T-cell (primary cell): Measurements from ENCODE around the gene CAPN2. TPM values are rescaled to one million over a fixed set of nuclear protein-coding genes. Genes with fewer than 3 reads are reported as not detected.

ENCODE experiments used
- ATAC-seq, 4 experiments: fragments of 200-7000 bp in 3 of 4; fragments of 150-1000 bp in 1 of 4; cut with Tn5 transposase; replicated peaks in 1 of 4; 1 replicate in 3 of 4; 2 replicates in 1 of 4; pipeline ENCODE4 v1.10.0; 2021; ENCODE audit warnings: moderate library complexity in 3 of 4, mild to moderate bottlenecking in 2 of 4, moderate number of reproducible peaks in 1 of 4
- CTCF ChIA-PET, 2 donors: fragments of 300-600 bp; sonication (Branson Sonifier 250); formaldehyde crosslinking; loops; one replicate each; lab custom pipeline; 2022; ENCODE audit warnings: antibody characterized with exemption in 2 of 2; lab: Charles Lee
- POLR2A ChIA-PET, 2 donors: fragments of 300-600 bp; sonication (Branson Sonifier 250); formaldehyde crosslinking; loops; one replicate each; lab custom pipeline; 2022; ENCODE audit warnings: antibody characterized with exemption in 2 of 2; lab: Charles Lee
- DNase-seq, 35 experiments: peaks; one replicate each; pipeline versions ENCODE4 v3.0.0 to v3.0.0-alpha.2; 2013 to 2023
- H3K27ac ChIP-seq: one replicate; pipeline ENCODE4 v1.5.1; 2013; ENCODE audit warnings: low read length
- H3K27me3 ChIP-seq, 2 experiments: replicated peaks in 1 of 2; 1 replicate in 1 of 2; 2 replicates in 1 of 2; pipeline versions ENCODE4 v1.6.1 to v1.7.0; 2013; ENCODE audit warnings: low read length in 1 of 2, mixed read lengths in 1 of 2; ENCODE audit not compliant: control insufficient read depth in 2 of 2, insufficient read depth in 2 of 2; ENCODE audit errors: extremely low read depth in 1 of 2
- H3K36me3 ChIP-seq, 2 donors: 1 replicate in 1 of 2; 2 replicates in 1 of 2; pipeline versions ENCODE4 v1.6.1 to v1.7.0; 2013; ENCODE audit warnings: low read length in 1 of 2; ENCODE audit not compliant: control insufficient read depth in 2 of 2, insufficient read depth in 1 of 2; ENCODE audit errors: extremely low read depth in 1 of 2
- H3K4me1 ChIP-seq, 2 experiments: 1 replicate in 1 of 2; 2 replicates in 1 of 2; pipeline versions ENCODE4 v1.6.1 to v1.7.0; 2013; ENCODE audit warnings: low read length in 2 of 2, mixed read lengths in 1 of 2; ENCODE audit not compliant: insufficient read depth in 2 of 2, control insufficient read depth in 1 of 2; ENCODE audit errors: extremely low read depth in 1 of 2
- H3K4me3 ChIP-seq, 2 donors: 1 replicate in 1 of 2; 2 replicates in 1 of 2; pipeline versions ENCODE4 v1.5.1 to v1.7.0; 2013; ENCODE audit warnings: mild to moderate bottlenecking in 2 of 2, low read length in 1 of 2, moderate library complexity in 1 of 2; ENCODE audit not compliant: control insufficient read depth in 1 of 2; ENCODE audit errors: extremely low read depth in 1 of 2
- H3K9me3 ChIP-seq: 2 replicates; pipeline ENCODE4 v1.7.0; 2013
- H3K27ac Mint-ChIP-seq, 2 donors: one replicate each; pipeline ENCODE4 v1.8.0; 2020 to 2021; ENCODE audit warnings: mild to moderate bottlenecking in 2 of 2, mixed read lengths in 2 of 2
- H3K27me3 Mint-ChIP-seq, 2 donors: one replicate each; pipeline ENCODE4 v1.8.0; 2021 to 2022; ENCODE audit warnings: mixed read lengths in 2 of 2
- H3K36me3 Mint-ChIP-seq: one replicate; pipeline ENCODE4 v1.8.0; 2021; ENCODE audit warnings: mixed read lengths
- H3K4me1 Mint-ChIP-seq, 3 donors: one replicate each; pipeline ENCODE4 v1.8.0; 2020 to 2022; ENCODE audit warnings: mixed read lengths in 3 of 3, mild to moderate bottlenecking in 1 of 3
- H3K4me3 Mint-ChIP-seq, 3 donors: one replicate each; pipeline ENCODE4 v1.8.0; 2020 to 2022; ENCODE audit warnings: mild to moderate bottlenecking in 3 of 3, mixed read lengths in 3 of 3, moderate library complexity in 3 of 3
- H3K9me3 Mint-ChIP-seq, 3 donors: one replicate each; pipeline ENCODE4 v1.8.0; 2020 to 2022; ENCODE audit warnings: mixed read lengths in 3 of 3
- WGBS: methylation state at CpG from one replicate; pipeline ENCODE4 v1.1.5; 2013; ENCODE audit warnings: missing lambda C conversion rate; ENCODE audit not compliant: insufficient coverage; 5-methylcytosine and 5-hydroxymethylcytosine counted together
- total RNA-seq, 35 experiments: library from RNA in 6 of 35; stranded (reverse) in 6 of 35; fragments of 120-200 nt in 1 of 35; gene quantifications; one replicate each; pipeline versions ENCODE4 v1.2.1 to v1.2.4 and lab custom pipeline; 2013 to 2026

CAPN2 gene
- total RNA-seq, 5 donors from 2014 or later (not counting 1 experiment from before 2014, with no cell fraction given) = 146 to 206 (median 169) TPM

- Mint-ChIP-seq H3K9me3 (no peaks in the 10 kb centered on the region), H3K4me1 (peaks cover 23 to 36% (median 27%) of the 10 kb centered on the region in 3 donors), H3K36me3 (no peaks in the 10 kb centered on the region), H3K4me3 (no peak overlapping the region), H3K27me3 (no peaks in the 10 kb centered on the region), H3K27ac (no peak overlapping the region)
- Histone ChIP-seq H3K9me3 (no peaks in the 10 kb centered on the region), H3K27ac (no peak overlapping the region), H3K4me1 (peaks cover 0 to 14% of the 10 kb centered on the region in 2 experiments), H3K4me3 (no peak overlapping the region), H3K36me3 (no peaks in the 10 kb centered on the region), H3K27me3 (peaks cover 0 to 4% of the 10 kb centered on the region in 2 experiments)
- WGBS = 76% methylated on average over 4 of the region's 6 CpGs
- POLR2A ChIA-PET = no interaction called here
- CTCF ChIA-PET = interaction anchor here (1.4 to 1.9 kb wide), 2 partner anchors 42 kb away, joined by 5 read pairs; no protein-coding TSS in a partner anchor
- ATAC-seq (no peak), DNase-seq (no peak)
Observed at GRCh38 chr1:223707256-223708000, 4.9 kb upstream of the CAPN2 start.

- no peaks in the 10 kb centered on the region for H3K9me3 ChIP-seq
- Mint-ChIP-seq H3K9me3 (no peaks in the 10 kb centered on the region), H3K4me3 (no peak overlapping the region), H3K36me3 (no peaks in the 10 kb centered on the region), H3K27me3 (no peaks in the 10 kb centered on the region), H3K4me1 (peaks cover 24 to 37% (median 27%) of the 10 kb centered on the region in 3 donors), H3K27ac (no peak overlapping the region)
- ATAC-seq (no peak), DNase-seq (no peak)
- CTCF ChIA-PET = interaction anchor here (1.4 to 1.9 kb wide), 2 partner anchors 41 kb away, joined by 5 read pairs; no protein-coding TSS in a partner anchor
- no peaks in the 10 kb centered on the region for H3K36me3 ChIP-seq
- POLR2A ChIA-PET = no interaction called here
- WGBS = 75% methylated on average over 4 of the region's 5 CpGs
- H3K4me1 ChIP-seq = peaks cover under 1 to 15% of the 10 kb centered on the region in 2 experiments
- H3K4me3 ChIP-seq = no peak overlapping the region
- peaks cover 0 to 4% of the 10 kb centered on the region in 2 experiments for H3K27me3 ChIP-seq
- H3K27ac ChIP-seq = no peak overlapping the region
Observed at GRCh38 chr1:223708001-223708359, 4.4 kb upstream of the CAPN2 start.

- Histone ChIP-seq H3K4me3 (no peak overlapping the region), H3K9me3 (no peaks in the 10 kb centered on the region), H3K4me1 (peaks cover 8 to 23% of the 10 kb centered on the region in 2 experiments), H3K27ac (no peak overlapping the region), H3K27me3 (peaks cover 0 to 4% of the 10 kb centered on the region in 2 experiments), H3K36me3 (no peaks in the 10 kb centered on the region)
- H3K36me3 Mint-ChIP-seq = no peaks in the 10 kb centered on the region
- ChIA-PET POLR2A (no interaction called here), CTCF (interaction anchor here in 1 of 2 donors (1.9 kb wide), 1 partner anchor 40 kb away, joined by 5 read pairs; no protein-coding TSS in a partner anchor)
- no peak for DNase-seq
- H3K9me3 Mint-ChIP-seq = no peaks in the 10 kb centered on the region
- H3K27ac Mint-ChIP-seq = peak overlapping the region in 1 of 2 donors; percentile 11
- no peak overlapping the region for H3K4me3 Mint-ChIP-seq
- ATAC-seq = no peak
- WGBS = 100% methylated on average over 2 of the region's 3 CpGs
- no peaks in the 10 kb centered on the region for H3K27me3 Mint-ChIP-seq
- peaks cover 32 to 45% (median 34%) of the 10 kb centered on the region in 3 donors for H3K4me1 Mint-ChIP-seq
Observed at GRCh38 chr1:223708651-223709268, 3.6 kb upstream of the CAPN2 start.

DNA sequence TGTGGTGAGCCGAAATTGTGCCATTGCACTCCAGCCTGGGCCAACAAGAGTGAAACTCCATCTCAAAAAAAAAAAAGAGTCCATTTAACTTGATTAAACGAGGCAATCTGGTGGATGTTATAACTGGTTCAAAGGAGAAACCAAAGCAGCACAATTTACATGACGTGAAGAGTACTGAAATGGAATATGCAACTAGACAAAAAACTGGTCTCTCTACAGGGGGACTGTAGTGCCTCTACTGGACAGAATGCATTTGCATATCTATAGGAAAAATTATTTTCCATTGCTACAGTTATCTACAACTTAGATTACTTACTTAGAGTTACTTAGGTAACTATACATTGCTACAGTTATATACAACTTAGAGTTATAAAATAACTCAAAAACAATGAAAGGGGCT lies 2.7 kb upstream of the CAPN2 start:
- DNase-seq (no peak), ATAC-seq (no peak)
- peaks cover 0 to 4% of the 10 kb centered on the region in 2 experiments for H3K27me3 ChIP-seq
- peak overlapping the region in 1 of 2 donors; percentile 28 for H3K27ac Mint-ChIP-seq
- no peak overlapping the region for H3K4me3 Mint-ChIP-seq
- H3K9me3 ChIP-seq = no peaks in the 10 kb centered on the region
- POLR2A ChIA-PET = interaction anchor here in 1 of 2 donors (0.9 kb wide), 1 partner anchor 22 kb away, joined by 4 read pairs; no protein-coding TSS in a partner anchor
- CTCF ChIA-PET = interaction anchor here in 1 of 2 donors (1.0 kb wide), 1 partner anchor 1659 kb away, joined by 3 read pairs; no protein-coding TSS in a partner anchor
- H3K36me3 Mint-ChIP-seq = no peaks in the 10 kb centered on the region
- WGBS = no CpG with 5 or more reads among the region's 3 CpGs
- no peaks in the 10 kb centered on the region for H3K27me3 Mint-ChIP-seq
- no peaks in the 10 kb centered on the region for H3K9me3 Mint-ChIP-seq
- H3K36me3 ChIP-seq = no peaks in the 10 kb centered on the region
- H3K27ac ChIP-seq = no peak overlapping the region
- no peak overlapping the region for H3K4me3 ChIP-seq
- H3K4me1 ChIP-seq = peaks cover 15 to 31% of the 10 kb centered on the region in 2 experiments
- H3K4me1 Mint-ChIP-seq = peaks cover 38 to 53% (median 42%) of the 10 kb centered on the region in 3 donors

- Mint-ChIP-seq H3K27me3 (no peaks in the 10 kb centered on the region), H3K4me3 (peak overlapping the region in 1 of 3 donors; percentile 83), H3K4me1 (peaks cover 42 to 62% (median 47%) of the 10 kb centered on the region in 3 donors), H3K36me3 (no peaks in the 10 kb centered on the region), H3K27ac (peak overlapping the region; percentile 64 to 90), H3K9me3 (no peaks in the 10 kb centered on the region)
- H3K9me3 ChIP-seq = no peaks in the 10 kb centered on the region
- peaks cover 20 to 40% of the 10 kb centered on the region in 2 experiments for H3K4me1 ChIP-seq
- H3K4me3 ChIP-seq = no peak overlapping the region
- CTCF ChIA-PET = interaction anchor here (0.5 to 1.0 kb wide), 4 partner anchors 19 to 1660 kb away, joined by 3 to 4 read pairs (median 3); no protein-coding TSS in a partner anchor
- no peaks in the 10 kb centered on the region for H3K36me3 ChIP-seq
- H3K27ac ChIP-seq = peak overlapping the region; percentile 39
- H3K27me3 ChIP-seq = peaks cover 0 to 4% of the 10 kb centered on the region in 2 experiments
- POLR2A ChIA-PET = interaction anchor here (0.6 to 0.9 kb wide), 2 partner anchors 21 to 22 kb away, joined by 4 to 7 read pairs; no protein-coding TSS in a partner anchor
- ATAC-seq (no peak), DNase-seq (no peak)
- WGBS = 75% methylated on average over 4 of the region's 12 CpGs
Observed at GRCh38 chr1:223710179-223711133, 1.9 kb upstream of the CAPN2 start.
